Islet precursor cell (in vitro differentiated cells): ENCODE measurements around the gene CYP27B1.

Source experiments
- DNase-seq: peaks from one replicate; pipeline ENCODE4 v3.0.0-alpha.2; 2018

CYP27B1 gene

DNA sequence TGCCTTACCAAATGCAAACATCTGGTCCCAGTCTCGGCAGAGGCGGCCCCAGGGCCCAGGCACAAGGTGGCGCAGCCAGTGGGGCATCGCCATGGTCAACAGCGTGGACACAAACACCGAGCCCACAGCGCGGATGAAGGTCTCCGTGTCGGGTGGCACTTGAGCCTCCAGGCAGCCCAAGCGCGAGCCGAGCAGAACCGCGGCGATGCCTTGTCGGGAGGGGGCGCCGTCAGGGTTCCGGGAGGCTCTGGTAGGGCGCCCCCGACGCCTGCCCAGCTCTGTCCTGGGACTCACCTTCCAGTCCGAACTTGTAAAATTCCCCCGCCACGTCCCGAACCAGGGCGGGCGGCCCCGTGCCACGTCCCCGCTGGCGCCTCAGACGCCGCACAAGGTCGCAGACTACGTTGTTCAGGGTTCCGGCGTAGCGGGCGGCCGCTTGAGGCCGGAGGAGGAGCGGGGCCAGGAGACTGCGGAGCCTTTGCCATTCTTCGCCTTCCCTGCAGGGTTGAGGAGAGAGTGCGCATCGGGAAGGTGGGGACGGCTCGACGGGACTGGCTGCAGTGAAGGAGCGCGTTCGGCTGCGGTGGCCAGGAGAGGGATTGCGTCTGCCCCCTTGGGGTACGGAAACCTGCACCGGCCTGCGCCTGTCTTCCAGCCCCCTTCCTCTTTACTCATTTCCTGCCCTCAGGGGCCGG lies 1.7 kb downstream of the CYP27B1 start:
- DNase-seq = peak; percentile 83

DNA sequence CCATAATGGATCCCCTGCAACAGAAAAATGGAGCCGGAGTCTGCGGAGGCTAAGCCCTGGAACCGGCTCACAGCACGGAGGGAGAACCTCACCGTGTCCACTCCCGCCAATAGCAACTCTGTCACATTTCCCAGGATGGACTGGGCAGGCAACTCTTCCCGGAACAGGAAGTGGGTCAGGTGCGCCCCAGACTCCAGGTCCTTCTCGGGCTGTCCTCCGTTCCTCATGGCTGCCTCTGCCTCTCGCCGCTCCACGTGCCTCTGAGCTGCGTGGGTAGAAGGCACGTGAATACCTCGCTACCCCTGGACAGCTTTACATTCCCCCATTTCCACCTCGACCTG lies 2.2 kb downstream of the CYP27B1 start:
- no peak for DNase-seq

GRCh38 chr12:57763881-57764661 lies 2.8 kb downstream of the CYP27B1 start:
- peak; percentile 50 for DNase-seq

DNA sequence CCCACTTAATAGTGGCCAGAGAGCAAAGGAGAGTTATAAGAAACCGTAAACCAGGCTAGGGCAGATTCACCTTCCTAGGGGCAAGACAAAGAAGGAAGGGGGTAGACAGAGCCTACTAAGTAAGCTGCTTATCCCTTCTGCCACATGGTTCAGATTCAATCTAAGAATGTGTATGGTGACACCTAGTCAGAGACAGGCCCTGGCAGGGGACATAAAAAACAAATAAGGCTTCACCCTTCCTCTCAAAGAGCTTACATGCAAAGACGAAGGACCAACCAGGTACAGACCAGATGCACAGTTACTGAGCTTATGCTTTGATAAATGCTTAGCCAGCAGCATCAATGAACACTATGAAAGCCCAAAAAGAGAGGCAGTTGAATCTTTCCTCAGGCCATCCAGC lies 4.4 kb downstream of the CYP27B1 start:
- DNase-seq = no peak

DNA sequence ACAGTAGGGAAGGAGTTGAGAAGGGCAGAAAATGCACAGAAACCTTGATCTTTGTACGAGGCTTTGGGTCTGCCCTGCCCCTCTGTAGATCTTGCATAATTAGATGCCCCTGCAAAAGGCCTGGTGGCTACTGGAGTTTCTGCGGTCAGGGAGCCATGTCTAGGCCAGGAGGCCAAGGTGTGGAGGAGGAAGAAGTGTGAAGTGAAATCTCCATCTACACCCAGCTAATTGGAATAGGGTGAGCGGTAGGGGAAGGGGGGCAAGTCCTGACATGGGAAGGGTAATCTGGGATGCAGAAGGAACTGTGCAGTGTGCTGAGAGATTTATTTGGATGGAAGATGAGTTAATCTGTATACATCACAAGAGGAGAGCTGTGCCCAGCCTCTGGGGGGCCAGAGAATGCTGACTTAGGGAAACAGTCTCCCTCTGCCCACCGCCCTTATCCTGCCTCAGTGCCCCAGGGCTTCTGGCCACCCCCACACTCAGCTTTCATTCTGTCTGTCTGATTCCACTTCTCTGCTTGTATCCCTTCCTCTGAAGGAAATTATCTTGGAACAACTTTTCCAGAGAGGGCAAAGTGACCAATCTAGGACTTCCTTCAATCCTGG lies 5.4 kb downstream of the CYP27B1 start:
- DNase-seq = no peak

- DNase-seq = peak; percentile 73
Observed at GRCh38 chr12:57760347-57760982, 6.4 kb downstream of the CYP27B1 start.

- peak; percentile 60 for DNase-seq
Observed at GRCh38 chr12:57759360-57759980, 7.4 kb downstream of the CYP27B1 start.

DNA sequence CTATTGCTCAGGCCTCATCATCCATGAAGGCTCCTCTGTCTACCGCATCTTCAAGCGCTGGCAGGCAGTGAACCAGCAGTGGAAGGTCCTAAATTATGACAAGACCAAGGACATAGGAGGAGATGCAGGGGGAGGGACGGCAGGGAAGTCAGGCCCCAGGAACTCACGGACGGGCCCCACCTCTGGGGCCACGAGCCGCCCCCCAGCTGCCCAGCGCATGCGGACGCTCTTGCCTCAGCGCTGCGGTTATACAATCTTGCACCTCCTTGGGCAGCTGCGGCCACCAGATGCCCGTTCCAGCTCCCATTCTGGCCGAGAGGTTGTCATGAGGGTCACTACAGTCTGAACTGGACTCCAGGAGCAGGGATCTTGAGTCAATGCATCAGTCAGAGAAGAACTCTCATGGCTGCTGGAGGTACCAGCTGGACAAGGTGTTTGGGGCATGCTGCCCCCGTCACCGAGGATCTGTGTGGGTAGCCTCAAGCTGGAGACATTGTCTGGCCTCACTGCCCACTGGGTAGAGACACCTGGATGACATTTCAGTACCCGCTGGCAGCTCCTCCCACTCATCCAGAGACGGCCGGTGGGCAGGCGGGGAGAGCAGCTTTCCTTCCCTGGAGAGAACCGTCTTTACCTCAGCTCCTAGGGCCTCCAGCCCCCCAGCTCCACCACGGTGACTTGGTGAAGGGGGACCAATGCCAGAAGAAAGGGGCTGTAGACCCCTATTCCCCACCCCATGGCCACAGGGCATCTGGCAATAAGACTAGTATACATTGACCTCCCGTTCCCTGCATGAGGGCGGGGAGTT lies 8.1 kb downstream of the CYP27B1 start:
- peak; percentile 52 for DNase-seq

GRCh38 chr12:57757771-57758170 lies 9.1 kb downstream of the CYP27B1 start:
- no peak for DNase-seq

GRCh38 chr12:57756406-57757341 lies 10.2 kb downstream of the CYP27B1 start:
- peak; percentile 88 for DNase-seq

DNA sequence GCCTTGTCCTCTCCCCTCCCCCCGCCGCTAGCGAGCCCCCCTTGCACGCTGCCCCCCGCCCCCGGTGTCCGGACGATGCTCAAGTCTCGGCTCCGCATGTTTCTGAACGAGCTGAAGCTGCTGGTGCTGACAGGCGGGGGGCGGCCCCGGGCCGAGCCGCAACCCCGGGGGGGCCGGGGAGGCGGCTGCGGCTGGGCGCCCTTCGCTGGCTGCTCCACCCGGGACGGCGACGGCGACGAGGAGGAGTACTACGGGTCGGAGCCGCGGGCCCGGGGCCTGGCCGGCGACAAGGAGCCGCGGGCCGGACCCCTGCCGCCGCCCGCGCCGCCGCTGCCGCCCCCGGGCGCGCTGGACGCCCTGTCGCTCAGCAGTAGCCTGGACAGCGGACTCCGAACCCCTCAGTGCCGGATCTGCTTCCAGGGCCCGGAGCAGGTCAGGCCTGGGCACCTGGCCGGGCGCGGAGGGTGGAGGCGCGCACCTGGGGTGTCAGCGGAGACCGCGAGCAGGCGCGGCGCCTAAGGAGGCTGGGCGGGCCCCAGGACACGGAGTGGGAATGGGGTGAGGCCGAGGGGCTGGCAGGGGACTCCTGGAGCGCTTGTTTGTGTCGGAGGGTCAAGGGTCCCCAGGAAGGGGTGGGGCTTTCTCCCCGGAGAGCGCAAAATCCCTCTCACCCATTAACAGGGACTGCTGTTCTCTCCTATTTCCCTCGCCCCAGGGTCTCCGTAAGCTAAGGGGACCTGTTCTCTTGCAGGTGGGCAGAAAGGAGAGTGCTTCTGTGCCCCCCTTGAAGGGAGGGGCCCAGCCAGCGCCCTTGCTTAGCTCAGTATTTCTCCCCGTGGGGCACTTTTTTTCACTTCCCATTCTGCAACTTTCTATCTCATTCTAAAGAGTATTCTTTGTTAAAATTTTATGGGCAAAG lies 11.2 kb downstream of the CYP27B1 start:
- DNase-seq = peak; percentile 79

DNA sequence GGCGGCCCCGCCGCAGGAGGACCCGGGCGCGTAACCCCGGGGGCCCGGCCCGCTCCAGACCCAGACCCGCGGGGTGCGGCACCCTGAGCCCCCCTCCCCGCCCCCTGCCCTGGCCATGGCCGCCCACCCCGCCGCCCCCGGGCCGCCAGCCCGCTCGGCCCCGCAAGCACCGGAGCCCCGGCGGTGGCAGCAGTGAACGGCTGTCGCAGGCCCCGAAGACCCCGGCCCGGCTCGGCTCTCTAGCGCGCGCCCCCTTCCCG lies 11.8 kb downstream of the CYP27B1 start:
- DNase-seq = peak; percentile 62

GRCh38 chr12:57754411-57755193 lies 12.3 kb downstream of the CYP27B1 start, which contains the start of gene MARCHF9:
Gene MARCHF9 (plus strand): TSS chr12:57755103. CDS start chr12:57755529, 426 bp downstream.
- peak; percentile 85 for DNase-seq

GRCh38 chr12:57753756-57754337 lies 13.0 kb downstream of the CYP27B1 start:
- no peak for DNase-seq

DNA sequence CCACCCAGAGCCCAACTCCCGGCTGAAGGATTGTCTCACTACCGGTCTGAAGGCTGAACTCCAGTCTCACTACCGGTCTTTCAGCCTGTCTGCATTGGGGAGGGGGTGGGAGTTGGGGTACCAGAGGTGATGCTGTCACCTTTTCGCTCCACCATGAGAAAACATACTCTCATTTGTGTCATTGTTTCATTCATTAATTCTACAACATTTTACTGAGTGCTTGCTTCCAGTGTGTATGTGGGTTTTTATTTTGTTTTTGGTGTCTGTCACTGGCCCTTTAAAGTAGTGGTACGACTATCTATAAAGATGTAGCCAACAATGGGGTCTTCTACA lies 14.2 kb downstream of the CYP27B1 start:
- no peak for DNase-seq

- peak; percentile 100 for DNase-seq
Observed at GRCh38 chr12:57751788-57752667, 14.8 kb downstream of the CYP27B1 start, which contains the start of gene CDK4. Gene CDK4 (minus strand): TSS chr12:57752310. CDS start chr12:57751717, 593 bp downstream.

- DNase-seq = no peak
Observed at GRCh38 chr12:57751432-57751787, 15.5 kb downstream of the CYP27B1 start.
